K562 (cell line): ENCODE data around the gene TNFAIP8L1. TPM values are rescaled to one million over a fixed set of nuclear protein-coding genes. Genes with fewer than 3 reads are reported as not detected.
A peak's percentile ranks its signal among the peaks of the same experiment; 100 is the strongest.

Source experiments
- BHLHE40 ChIP-seq: IDR thresholded peaks from 2 replicates; pipeline ENCODE4 v1.6.1; 2011; ENCODE audit warnings: low read length, improper control_type of control experiment
- CC2D1A ChIP-seq: fragments of 450-650 bp; IDR thresholded peaks from 2 replicates; pipeline ENCODE4 v1.6.1; 2017; ENCODE audit warnings: mild to moderate bottlenecking
- CREB1 ChIP-seq, 2 experiments: sonication (generic) in 1 of 2; formaldehyde crosslinking in 1 of 2; IDR thresholded peaks; 2 replicates each; pipeline versions ENCODE4 v1.6.1 to v1.8.0; 2012 to 2022; ENCODE audit warnings: inconsistent platforms in 1 of 2, mild to moderate bottlenecking in 1 of 2, missing genetic modification reagents in 1 of 2, moderate library complexity in 1 of 2
- CSDE1 ChIP-seq, 2 experiments: fragments of 450-650 bp; IDR thresholded peaks; 2 replicates each; pipeline ENCODE4 v1.6.1; 2016; ENCODE audit warnings: mild to moderate bottlenecking in 1 of 2
- ESRRA ChIP-seq: fragments of 450-650 bp; IDR thresholded peaks from 2 replicates; pipeline ENCODE4 v1.6.1; 2014; ENCODE audit warnings: low read depth, mild to moderate bottlenecking, moderate library complexity, borderline replicate concordance
- GTF2B ChIP-seq: IDR thresholded peaks from 2 replicates; pipeline ENCODE4 v1.6.1; 2011; ENCODE audit not compliant: insufficient read length; ENCODE audit errors: extremely low read depth
- MAFG ChIP-seq: fragments of 450-650 bp; conservative IDR thresholded peaks from 2 replicates; pipeline ENCODE4 v1.6.1; 2016; ENCODE audit warnings: missing genetic modification characterization, missing compliant biosample characterization
- NR1H2 ChIP-seq: sonication (generic); formaldehyde crosslinking; IDR thresholded peaks from 2 replicates; pipeline ENCODE4 v1.4.0; 2020; ENCODE audit warnings: mild to moderate bottlenecking, missing genetic modification reagents
- NR3C1 ChIP-seq: sonication (generic); formaldehyde crosslinking; IDR thresholded peaks from 2 replicates; pipeline ENCODE4 v1.8.1; 2022; ENCODE audit warnings: missing genetic modification reagents
- RCOR1 ChIP-seq, 2 experiments: IDR thresholded peaks; 2 replicates each; pipeline ENCODE4 v1.6.1; 2012; ENCODE audit warnings: low read depth in 2 of 2, low read length in 2 of 2, borderline replicate concordance in 1 of 2, improper control_type of control experiment in 1 of 2
- SETDB1 ChIP-seq: IDR thresholded peaks from one replicate; pipeline ENCODE4 v1.6.1; 2012; ENCODE audit warnings: low read length, control low read depth, inconsistent platforms
- SMARCA5 ChIP-seq: fragments of 450-650 bp; IDR thresholded peaks from 2 replicates; pipeline ENCODE4 v1.6.1; 2016
- ZNF197 ChIP-seq: fragments of 200-800 bp; sonication (Bioruptor generic); IDR thresholded peaks from 2 replicates; pipeline ENCODE4 v1.6.1; 2016; ENCODE audit warnings: low read depth, missing genetic modification characterization, missing compliant biosample characterization
- polyA plus RNA-seq, 8 experiments: library from polyadenylated mRNA; depleted of rRNA in 4 of 8; stranded (reverse) in 5 of 8; unstranded in 3 of 8; fragments of >200 nt; fragmentation: Nextera tagmentation in 2 of 8; fragmentation: Illumina TruSeq in 1 of 8; extraction: Ambion mirVana in 2 of 8; extraction: Trizol in 1 of 8; gene quantifications; 2 replicates each; pipeline versions ENCODE4 v1.2.1 to v1.2.3, GENCODE V29; 2011 to 2014; ENCODE audit warnings: inconsistent platforms in 1 of 8, missing spikeins in 1 of 8
- total RNA-seq, 7 experiments: library from RNA; depleted of rRNA in 6 of 7; stranded (reverse); fragments of >200 nt in 6 of 7; fragmentation: Illumina TruSeq in 2 of 7; extraction: Trizol in 2 of 7; gene quantifications; 2 replicates each; pipeline versions ENCODE4 v1.2.1 to v1.2.3, GENCODE V29; 2011 to 2021; ENCODE audit warnings: low replicate concordance in 1 of 7
- TF ChIP-seq, protein P1 (sequence below): sonication (generic); formaldehyde crosslinking; IDR thresholded peaks from 2 replicates; pipeline ENCODE4 v1.8.0; 2022; ENCODE audit warnings: mild to moderate bottlenecking, low read depth, missing genetic modification reagents
- TF ChIP-seq, protein P2 (sequence below): fragments of 450-650 bp; formaldehyde crosslinking; IDR thresholded peaks from 2 replicates; pipeline ENCODE4 v1.4.0; 2022; ENCODE audit warnings: missing genetic modification characterization
- TF ChIP-seq, protein P3 (sequence below): sonication (generic); formaldehyde crosslinking; IDR thresholded peaks from 2 replicates; pipeline ENCODE4 v1.8.0; 2022; ENCODE audit warnings: missing genetic modification reagents, mild to moderate bottlenecking, borderline replicate concordance
- TF ChIP-seq, protein P4 (sequence below): fragments of 450-650 bp; IDR thresholded peaks from 2 replicates; pipeline ENCODE4 v1.6.1; 2016; ENCODE audit warnings: mild to moderate bottlenecking
- TF ChIP-seq, protein P5 (sequence below): fragments of 450-650 bp; IDR thresholded peaks from 2 replicates; pipeline ENCODE4 v1.6.1; 2016; ENCODE audit warnings: low read depth, mild to moderate bottlenecking, moderate library complexity

The TNFAIP8L1 gene
- total and polyA plus RNA-seq, 9 of the 15 experiments (the other 6 are each of a cell fraction or from before 2014, with no cell fraction given), result 0.69 to 9.3 (median 4.9) TPM

- TF ChIP-seq CSDE1 (IDR thresholded peaks at IDR 0.05), result no peak
- TF ChIP-seq MAFG (tag), result no peak
- TF ChIP-seq, protein P1, sequence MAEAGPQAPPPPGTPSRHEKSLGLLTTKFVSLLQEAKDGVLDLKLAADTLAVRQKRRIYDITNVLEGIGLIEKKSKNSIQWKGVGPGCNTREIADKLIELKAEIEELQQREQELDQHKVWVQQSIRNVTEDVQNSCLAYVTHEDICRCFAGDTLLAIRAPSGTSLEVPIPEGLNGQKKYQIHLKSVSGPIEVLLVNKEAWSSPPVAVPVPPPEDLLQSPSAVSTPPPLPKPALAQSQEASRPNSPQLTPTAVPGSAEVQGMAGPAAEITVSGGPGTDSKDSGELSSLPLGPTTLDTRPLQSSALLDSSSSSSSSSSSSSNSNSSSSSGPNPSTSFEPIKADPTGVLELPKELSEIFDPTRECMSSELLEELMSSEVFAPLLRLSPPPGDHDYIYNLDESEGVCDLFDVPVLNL, result no peak
- TF ChIP-seq SMARCA5, result 0 out of 2 replicates have a peak, but pooled peaks have one; percentile 47
- TF ChIP-seq, protein P2, sequence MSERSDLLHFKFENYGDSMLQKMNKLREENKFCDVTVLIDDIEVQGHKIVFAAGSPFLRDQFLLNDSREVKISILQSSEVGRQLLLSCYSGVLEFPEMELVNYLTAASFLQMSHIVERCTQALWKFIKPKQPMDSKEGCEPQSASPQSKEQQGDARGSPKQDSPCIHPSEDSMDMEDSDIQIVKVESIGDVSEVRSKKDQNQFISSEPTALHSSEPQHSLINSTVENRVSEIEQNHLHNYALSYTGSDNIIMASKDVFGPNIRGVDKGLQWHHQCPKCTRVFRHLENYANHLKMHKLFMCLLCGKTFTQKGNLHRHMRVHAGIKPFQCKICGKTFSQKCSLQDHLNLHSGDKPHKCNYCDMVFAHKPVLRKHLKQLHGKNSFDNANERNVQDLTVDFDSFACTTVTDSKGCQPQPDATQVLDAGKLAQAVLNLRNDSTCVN, result no peak
- no peak for TF ChIP-seq ESRRA
- no peak for TF ChIP-seq BHLHE40
- no peak for TF ChIP-seq ZNF197 (CRISPR knock-in tag)
- TF ChIP-seq RCOR1 (IDR thresholded peaks at IDR 0.05; ENCODE audit: borderline replicate concordance in 1 of 2, low read depth in 2 of 2, low read length in 2 of 2), result 0 out of 4 replicates have a peak, but pooled peaks of 1 of the 2 experiments have one; percentile 16
- TF ChIP-seq CREB1 (IDR thresholded peaks at IDR 0.05), result no peak
- TF ChIP-seq CREB1 (CRISPR knock-in tag; IDR thresholded peaks at IDR 0.05), result 0 out of 2 replicates have a peak, but pooled peaks have one; percentile 16
- TF ChIP-seq GTF2B, result no peak
- TF ChIP-seq SETDB1, result no peak
- TF ChIP-seq, protein P3, sequence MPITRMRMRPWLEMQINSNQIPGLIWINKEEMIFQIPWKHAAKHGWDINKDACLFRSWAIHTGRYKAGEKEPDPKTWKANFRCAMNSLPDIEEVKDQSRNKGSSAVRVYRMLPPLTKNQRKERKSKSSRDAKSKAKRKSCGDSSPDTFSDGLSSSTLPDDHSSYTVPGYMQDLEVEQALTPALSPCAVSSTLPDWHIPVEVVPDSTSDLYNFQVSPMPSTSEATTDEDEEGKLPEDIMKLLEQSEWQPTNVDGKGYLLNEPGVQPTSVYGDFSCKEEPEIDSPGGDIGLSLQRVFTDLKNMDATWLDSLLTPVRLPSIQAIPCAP, result no peak
- TF ChIP-seq, protein P4, sequence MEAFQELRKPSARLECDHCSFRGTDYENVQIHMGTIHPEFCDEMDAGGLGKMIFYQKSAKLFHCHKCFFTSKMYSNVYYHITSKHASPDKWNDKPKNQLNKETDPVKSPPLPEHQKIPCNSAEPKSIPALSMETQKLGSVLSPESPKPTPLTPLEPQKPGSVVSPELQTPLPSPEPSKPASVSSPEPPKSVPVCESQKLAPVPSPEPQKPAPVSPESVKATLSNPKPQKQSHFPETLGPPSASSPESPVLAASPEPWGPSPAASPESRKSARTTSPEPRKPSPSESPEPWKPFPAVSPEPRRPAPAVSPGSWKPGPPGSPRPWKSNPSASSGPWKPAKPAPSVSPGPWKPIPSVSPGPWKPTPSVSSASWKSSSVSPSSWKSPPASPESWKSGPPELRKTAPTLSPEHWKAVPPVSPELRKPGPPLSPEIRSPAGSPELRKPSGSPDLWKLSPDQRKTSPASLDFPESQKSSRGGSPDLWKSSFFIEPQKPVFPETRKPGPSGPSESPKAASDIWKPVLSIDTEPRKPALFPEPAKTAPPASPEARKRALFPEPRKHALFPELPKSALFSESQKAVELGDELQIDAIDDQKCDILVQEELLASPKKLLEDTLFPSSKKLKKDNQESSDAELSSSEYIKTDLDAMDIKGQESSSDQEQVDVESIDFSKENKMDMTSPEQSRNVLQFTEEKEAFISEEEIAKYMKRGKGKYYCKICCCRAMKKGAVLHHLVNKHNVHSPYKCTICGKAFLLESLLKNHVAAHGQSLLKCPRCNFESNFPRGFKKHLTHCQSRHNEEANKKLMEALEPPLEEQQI, result no peak
- TF ChIP-seq NR3C1, result no peak
- TF ChIP-seq, protein P5, sequence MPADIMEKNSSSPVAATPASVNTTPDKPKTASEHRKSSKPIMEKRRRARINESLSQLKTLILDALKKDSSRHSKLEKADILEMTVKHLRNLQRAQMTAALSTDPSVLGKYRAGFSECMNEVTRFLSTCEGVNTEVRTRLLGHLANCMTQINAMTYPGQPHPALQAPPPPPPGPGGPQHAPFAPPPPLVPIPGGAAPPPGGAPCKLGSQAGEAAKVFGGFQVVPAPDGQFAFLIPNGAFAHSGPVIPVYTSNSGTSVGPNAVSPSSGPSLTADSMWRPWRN, result no peak
- TF ChIP-seq NR1H2 (CRISPR knock-in tag), result 0 out of 2 replicates have a peak, but pooled peaks have one; percentile 25
- no peak for TF ChIP-seq CC2D1A
Measured at GRCh38 chr19:4676955-4677731, 37.8 kb downstream of the TNFAIP8L1 start (continued).
